Muscle layer of duodenum (tissue), 2 donors: ENCODE data around the gene AMH.

Experiments
- H3K27ac ChIP-seq: one replicate; pipeline ENCODE4 v1.7.0; 2013; ENCODE audit warnings: mild to moderate bottlenecking, low read length
- H3K27me3 ChIP-seq: one replicate; pipeline ENCODE4 v1.7.0; 2013; ENCODE audit warnings: low read depth, mild to moderate bottlenecking, control low read depth, low read length
- H3K36me3 ChIP-seq, 2 donors: one replicate each; pipeline ENCODE4 v1.7.0; 2013; ENCODE audit warnings: low read length in 2 of 2, control low read depth in 1 of 2, mild to moderate bottlenecking in 1 of 2; ENCODE audit not compliant: insufficient read depth in 2 of 2, control insufficient read depth in 1 of 2
- H3K4me1 ChIP-seq, 2 donors: one replicate each; pipeline ENCODE4 v1.7.0; 2013; ENCODE audit warnings: low read length in 2 of 2, mild to moderate bottlenecking in 2 of 2, control low read depth in 1 of 2, moderate library complexity in 1 of 2; ENCODE audit not compliant: insufficient read depth in 2 of 2, control insufficient read depth in 1 of 2
- H3K4me3 ChIP-seq, 2 donors: one replicate each; pipeline ENCODE4 v1.7.0; 2013; ENCODE audit warnings: low read length in 2 of 2, low read depth in 1 of 2, mild to moderate bottlenecking in 1 of 2
- H3K9me3 ChIP-seq, 2 donors: one replicate each; pipeline ENCODE4 v1.7.0; 2013; ENCODE audit warnings: low read length in 2 of 2, control low read depth in 1 of 2, mild to moderate bottlenecking in 1 of 2; ENCODE audit not compliant: control insufficient read depth in 1 of 2
- donor health status: healthy.

AMH gene

GRCh38 chr19:2300533-2300932, 51.4 kb downstream of the AMH start:
- Histone ChIP-seq H3K4me3 (no peak overlapping the region), H3K9me3 (no peaks in the 10 kb centered on the region), H3K27ac (no peak overlapping the region), H3K36me3 (no peaks in the 10 kb centered on the region), H3K27me3 (peaks cover 3% of the 10 kb centered on the region), H3K4me1 (peaks cover 0 to 8% of the 10 kb centered on the region in 2 donors)
